ENCODE results near the gene PCDHGB1.
"Not testable (repeated sequence)": the region's sequence is repeated elsewhere in the genome, so short reads cannot be mapped to it uniquely, and the experiment has no call there.

Gene PCDHGB1

GRCh38 chr5:141349917-141350619 is at the start of gene PCDHGB1:
Gene PCDHGB1 (plus strand): TSS chr5:141350099. CDS start chr5:141350261, 162 bp downstream.
- DNase-seq (ENCODE audit: low read depth), result no peak

- DNase-seq (ENCODE audit: low read depth), result no peak
These were observed 46.1 kb upstream of the PCDHGB1 start, which contains the start of gene SLC25A2 for GRCh38 chr5:141303756-141304155. Gene SLC25A2 (minus strand): TSS chr5:141304049. CDS start chr5:141303865, 184 bp downstream.

- DNase-seq (ENCODE audit: low read depth), result no peak
These were observed 43.3 kb upstream of the PCDHGB1 start for GRCh38 chr5:141306630-141307029.

GRCh38 chr5:141313711-141314110 is 36.2 kb upstream of the PCDHGB1 start:
- no peak for DNase-seq (ENCODE audit: low read depth)

GRCh38 chr5:141316963-141317362 is 32.9 kb upstream of the PCDHGB1 start:
- DNase-seq (ENCODE audit: low read depth), result not testable (repeated sequence)

- DNase-seq (ENCODE audit: low read depth), result no peak
These were observed 30.7 kb upstream of the PCDHGB1 start for GRCh38 chr5:141319202-141319601.

GRCh38 chr5:141319699-141320098 is 30.2 kb upstream of the PCDHGB1 start:
- no peak for DNase-seq (ENCODE audit: low read depth)

- DNase-seq (ENCODE audit: low read depth), result peak; percentile 91
These were observed 29.4 kb upstream of the PCDHGB1 start, which contains the start of gene TAF7 for GRCh38 chr5:141320225-141321169. Gene TAF7 (minus strand): TSS chr5:141320784. CDS start chr5:141320044, 740 bp downstream.

- no peak for DNase-seq (ENCODE audit: low read depth)
These were observed 27.6 kb upstream of the PCDHGB1 start for GRCh38 chr5:141322261-141322660.

- DNase-seq (ENCODE audit: low read depth), result peak; percentile 26
These were observed 23.6 kb upstream of the PCDHGB1 start for GRCh38 chr5:141326088-141326854.

- no peak for DNase-seq (ENCODE audit: low read depth)
These were observed 21.7 kb upstream of the PCDHGB1 start for GRCh38 chr5:141328231-141328630.

GRCh38 chr5:141330299-141331080 is 19.4 kb upstream of the PCDHGB1 start, which contains the start of gene PCDHGA1:
Gene PCDHGA1 (plus strand): TSS chr5:141330514.
- DNase-seq (ENCODE audit: low read depth), result peak; percentile 22

- DNase-seq (ENCODE audit: low read depth), result not testable (repeated sequence)
These were observed 17.3 kb upstream of the PCDHGB1 start for GRCh38 chr5:141332571-141332970.

GRCh38 chr5:141338538-141339306 is 11.2 kb upstream of the PCDHGB1 start, which contains the start of gene PCDHGA2:
Gene PCDHGA2 (plus strand): TSS chr5:141338760.
- peak; percentile 23 for DNase-seq (ENCODE audit: low read depth)

- DNase-seq (ENCODE audit: low read depth), result not testable (repeated sequence)
These were observed 9.0 kb upstream of the PCDHGB1 start for GRCh38 chr5:141340781-141341354.

GRCh38 chr5:141342773-141343172 is 7.1 kb upstream of the PCDHGB1 start:
- DNase-seq (ENCODE audit: low read depth), result no peak

GRCh38 chr5:141343242-141343952 is 6.5 kb upstream of the PCDHGB1 start, which contains the start of gene PCDHGA3:
Gene PCDHGA3 (plus strand): TSS chr5:141343829. CDS start chr5:141344034, 205 bp downstream.
- DNase-seq (ENCODE audit: low read depth), result peak; percentile 38

GRCh38 chr5:141343953-141344463 is 5.9 kb upstream of the PCDHGB1 start:
- DNase-seq (ENCODE audit: low read depth), result no peak

GRCh38 chr5:141345327-141345726 is 4.6 kb upstream of the PCDHGB1 start:
- no peak for DNase-seq (ENCODE audit: low read depth)

Measured in fibroblast of the conjunctiva (primary cell).